ENCODE results near the gene TTC4.

TTC4 gene, protein sequence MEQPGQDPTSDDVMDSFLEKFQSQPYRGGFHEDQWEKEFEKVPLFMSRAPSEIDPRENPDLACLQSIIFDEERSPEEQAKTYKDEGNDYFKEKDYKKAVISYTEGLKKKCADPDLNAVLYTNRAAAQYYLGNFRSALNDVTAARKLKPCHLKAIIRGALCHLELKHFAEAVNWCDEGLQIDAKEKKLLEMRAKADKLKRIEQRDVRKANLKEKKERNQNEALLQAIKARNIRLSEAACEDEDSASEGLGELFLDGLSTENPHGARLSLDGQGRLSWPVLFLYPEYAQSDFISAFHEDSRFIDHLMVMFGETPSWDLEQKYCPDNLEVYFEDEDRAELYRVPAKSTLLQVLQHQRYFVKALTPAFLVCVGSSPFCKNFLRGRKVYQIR

DNA sequence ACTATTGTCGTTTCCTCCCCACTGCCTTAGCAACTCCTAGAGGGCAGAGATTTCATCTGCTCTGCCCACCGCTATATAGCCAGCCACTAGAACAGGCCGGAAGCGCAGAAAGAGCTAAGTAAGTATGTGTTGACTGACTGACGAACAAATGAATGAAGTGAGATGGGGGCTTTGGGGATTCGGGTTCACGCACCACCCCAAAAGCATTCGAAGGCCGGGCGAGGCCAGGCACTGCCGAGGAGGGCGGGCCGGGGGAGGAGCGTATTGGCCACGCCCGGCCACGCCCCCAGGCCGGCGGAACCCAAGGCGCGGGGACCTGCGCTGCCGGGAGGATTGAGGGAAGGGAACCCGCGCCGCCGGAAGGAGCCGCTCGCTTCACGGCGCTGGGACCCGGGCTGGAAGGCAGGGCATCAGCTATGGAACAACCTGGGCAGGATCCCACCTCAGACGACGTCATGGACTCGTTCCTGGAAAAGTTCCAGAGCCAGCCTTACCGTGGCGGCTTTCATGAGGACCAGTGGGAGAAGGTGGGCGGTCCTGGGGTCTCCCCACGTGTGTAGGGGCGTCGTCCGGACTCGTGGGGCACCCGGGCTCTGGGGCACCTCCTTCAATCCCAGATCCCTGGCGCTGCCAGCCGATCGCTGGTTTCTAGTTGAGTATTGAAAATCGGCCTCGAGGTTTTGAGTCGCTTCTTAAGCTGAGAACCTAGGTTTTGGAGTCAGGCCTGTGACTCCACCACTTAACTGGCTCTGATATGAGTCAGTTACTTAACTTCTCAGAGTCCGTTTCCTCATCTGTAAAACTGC, at the start of gene TTC4:
Gene TTC4, plus strand, starts transcription at position 369 of the 806 bp plus-strand sequence. Its CDS starts 48 bp downstream, at position 417.
- peak; percentile 79 to 88 for DNase-seq

DNA sequence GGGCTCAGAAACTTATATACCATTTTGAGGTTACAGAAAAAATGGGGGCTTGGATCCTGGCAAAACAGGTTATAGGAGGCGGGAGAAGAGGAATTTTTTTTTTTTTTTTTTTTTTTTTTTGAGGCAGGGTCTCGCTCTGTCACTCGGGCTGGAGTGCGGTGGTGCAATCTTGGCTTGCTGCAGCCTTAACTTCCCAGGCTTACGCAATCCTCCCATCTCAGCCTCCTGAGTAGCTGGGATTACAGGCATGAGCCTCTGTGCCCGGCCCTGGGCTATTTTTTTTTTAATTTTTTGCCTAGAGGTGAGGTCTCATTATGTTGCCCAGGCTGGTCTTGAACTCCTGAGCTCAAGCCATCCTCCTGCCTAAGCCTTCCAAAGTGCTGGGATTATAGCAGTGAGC, 49.3 kb upstream of the TTC4 start:
- no peak for DNase-seq

DNA sequence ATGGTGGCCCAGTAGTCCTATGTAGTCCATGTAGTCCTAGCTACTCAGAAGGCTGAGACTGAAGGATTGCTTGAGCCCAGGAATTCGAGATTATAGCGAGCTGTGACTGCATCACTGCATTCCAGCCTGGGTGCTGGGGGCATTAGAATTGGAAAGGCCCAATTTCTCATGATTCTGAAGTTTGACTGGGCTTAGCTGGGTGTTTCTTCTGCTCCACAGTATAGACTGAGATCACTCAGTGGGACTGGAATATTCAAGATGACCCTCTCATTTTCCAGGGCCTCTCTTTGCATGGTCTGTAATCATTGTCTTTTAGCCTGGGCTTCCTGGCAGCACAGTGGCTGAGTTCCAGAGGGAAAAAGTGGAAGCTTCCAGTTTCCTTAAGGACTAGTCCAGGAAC, 47.9 kb upstream of the TTC4 start:
- DNase-seq: no peak

DNA sequence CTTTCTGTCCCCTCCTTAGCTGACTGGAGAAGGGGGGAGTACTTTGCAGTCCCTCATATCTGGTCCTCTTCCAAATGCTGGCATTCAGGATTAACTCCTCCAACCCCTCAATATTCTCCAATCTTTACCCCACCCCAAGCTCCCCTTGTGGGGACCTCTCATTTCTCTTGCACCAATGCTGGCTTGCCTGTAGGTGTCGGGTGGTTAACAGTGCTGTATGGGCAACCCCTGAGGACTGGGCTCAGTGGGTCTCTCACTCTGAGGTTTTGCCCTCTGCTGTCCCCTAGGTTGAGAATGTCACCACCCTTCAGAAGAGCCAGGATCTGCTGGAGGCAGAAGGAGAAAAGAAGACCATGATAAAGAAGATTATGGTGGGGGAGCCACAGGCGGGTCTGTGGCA, 47.1 kb upstream of the TTC4 start:
- no peak for DNase-seq

DNA sequence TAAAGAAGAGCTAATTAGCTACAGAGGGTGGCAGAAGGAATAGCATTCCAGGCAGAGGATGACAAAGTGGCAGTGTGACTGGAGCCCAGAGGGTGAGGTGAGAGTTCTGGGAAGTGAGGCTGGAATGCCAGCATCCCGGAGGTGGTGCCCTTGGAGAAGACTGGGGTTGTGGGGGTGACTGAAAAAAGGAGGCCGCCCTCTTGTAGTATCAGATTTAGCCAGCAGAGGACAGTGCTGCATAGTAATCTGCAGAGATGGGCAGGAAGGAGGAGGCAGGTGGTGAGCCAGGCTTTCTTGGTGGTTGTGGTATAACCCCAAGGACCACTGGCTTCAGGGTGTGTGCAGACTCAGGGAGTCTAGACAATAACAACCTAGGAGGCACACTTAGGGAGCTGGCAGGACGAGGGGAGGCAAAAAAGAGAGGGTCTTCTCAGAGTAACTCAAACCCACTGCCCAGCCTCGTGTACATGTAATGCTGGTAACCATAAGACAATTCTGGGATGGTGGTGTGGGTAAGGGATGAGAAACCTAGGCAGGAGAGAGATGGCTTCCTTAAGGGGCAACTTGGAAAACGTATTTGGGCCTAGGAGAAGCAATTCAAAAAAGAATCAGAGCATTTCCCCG, 43.6 kb upstream of the TTC4 start:
- peak; percentile 74 to 76 for DNase-seq

DNA sequence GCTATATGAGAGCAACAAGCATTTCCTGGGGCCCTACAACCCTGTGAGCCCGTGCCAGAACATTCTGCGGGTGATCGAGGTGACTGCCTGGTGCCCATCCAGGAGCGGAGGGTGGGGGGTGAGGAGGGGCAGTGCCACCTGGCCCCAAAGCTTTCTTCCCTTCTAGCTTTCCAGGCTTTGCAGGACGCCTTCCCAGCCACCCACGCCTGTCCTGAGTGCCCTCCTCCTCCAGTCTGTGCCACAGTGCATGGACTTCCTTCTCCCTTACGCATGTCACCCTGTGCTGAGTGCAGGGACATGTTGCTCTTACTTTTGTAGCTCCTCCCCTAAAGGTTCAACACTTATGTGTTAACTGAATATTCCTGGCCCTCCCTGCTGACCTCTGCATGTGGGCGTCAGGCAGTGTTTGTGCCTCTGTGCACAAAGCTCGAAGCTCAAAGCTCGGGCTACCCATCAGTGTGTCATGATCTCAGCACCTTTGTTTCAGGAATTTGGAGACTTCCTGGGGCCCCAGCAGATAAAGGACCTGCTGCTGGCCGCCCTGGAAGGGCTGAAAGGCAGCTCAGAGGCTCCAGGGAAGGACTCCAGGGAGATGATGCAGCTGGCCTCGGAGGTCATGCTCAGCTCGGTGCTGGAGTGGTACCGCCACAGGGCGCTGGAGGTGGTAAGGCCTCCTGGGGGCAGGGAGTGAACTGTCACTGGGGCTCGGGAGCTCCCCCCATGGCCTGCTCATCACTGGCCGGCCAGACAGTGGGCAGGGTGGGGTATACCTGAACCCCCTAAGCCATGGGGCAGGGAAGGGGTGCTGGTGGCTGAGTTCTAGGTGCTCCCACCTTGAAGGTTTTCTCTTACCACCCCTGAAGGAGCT, 36.7 kb upstream of the TTC4 start:
- DNase-seq: no peak

DNA sequence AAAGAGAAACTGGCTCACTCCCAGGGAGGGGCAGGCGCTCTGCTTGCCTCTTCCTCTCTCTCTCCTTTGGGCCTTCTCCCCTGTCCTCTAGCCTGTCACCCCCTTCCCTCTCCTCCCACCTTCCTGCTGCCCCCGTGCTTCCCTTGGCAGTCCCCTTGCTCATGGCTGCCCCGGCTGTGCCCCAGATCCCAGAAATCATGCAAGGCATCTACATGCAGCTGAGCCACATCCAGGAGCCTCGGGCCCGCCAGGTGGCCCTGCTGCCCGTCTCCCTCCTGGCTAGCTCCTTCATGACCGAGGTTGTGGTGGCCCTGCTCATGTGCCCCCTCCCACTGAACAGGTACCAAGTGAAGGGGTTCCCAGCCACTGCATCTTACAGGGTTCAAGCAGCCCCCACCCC, 36.0 kb upstream of the TTC4 start:
- DNase-seq: no peak

DNA sequence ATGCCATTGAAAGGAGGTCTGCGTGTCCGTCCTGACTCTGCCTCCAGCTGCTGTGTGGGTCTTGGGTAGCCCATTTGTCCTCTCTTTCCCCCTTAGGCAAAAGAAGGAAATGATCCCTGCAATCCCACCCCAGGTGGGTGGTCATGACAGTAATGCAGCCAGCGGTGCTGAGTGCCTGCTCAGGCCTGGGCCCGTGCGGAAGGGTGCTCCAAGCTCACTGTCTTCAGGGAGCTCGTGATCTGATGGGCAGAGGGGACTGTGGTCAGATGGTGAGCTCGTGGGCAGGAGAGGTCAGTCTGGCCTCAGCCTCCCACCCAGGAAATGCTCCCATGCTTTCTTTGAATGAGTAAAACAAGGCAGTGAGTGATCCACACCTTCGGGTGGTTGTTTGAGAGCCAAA, 35.3 kb upstream of the TTC4 start:
- DNase-seq: no peak

DNA sequence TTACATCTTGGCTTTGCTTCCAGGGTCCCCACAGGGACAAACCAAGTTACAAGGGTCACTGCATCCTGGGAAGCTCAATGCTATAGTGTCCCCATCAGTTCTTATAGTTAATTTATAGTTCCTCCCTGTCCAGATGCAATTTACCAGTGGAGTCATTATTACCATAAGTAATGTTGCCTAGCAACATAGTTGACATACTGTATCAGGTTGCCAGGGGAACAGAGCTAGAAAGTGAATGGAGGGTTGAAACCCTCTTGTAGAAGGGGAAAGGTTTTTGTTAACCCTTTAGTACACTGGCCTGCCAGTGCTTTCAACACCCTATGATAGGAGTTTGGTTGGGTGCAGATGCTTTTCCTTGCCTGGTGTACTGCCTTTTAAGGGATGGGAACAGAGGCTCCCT, 34.3 kb upstream of the TTC4 start:
- no peak for DNase-seq

DNA sequence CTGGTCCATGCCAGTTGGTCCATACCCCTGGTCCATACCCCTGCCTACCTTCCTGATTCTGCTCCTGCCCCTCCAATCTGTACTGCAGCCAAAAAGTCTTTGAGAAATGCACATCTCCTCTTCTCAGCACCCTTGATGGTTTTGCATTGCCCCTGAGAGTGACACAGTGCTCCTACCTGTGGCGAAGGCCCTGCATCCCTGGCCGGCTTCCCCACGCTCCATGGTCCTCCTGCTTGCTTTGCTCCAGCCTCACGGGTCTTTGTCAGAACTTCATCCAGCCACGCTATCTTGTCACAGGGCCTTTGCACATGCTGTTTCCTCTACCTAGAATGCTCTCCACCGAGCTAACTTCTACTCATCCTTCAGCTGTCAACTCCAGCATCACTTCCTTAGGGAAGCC, 32.2 kb upstream of the TTC4 start:
- DNase-seq: no peak

DNA sequence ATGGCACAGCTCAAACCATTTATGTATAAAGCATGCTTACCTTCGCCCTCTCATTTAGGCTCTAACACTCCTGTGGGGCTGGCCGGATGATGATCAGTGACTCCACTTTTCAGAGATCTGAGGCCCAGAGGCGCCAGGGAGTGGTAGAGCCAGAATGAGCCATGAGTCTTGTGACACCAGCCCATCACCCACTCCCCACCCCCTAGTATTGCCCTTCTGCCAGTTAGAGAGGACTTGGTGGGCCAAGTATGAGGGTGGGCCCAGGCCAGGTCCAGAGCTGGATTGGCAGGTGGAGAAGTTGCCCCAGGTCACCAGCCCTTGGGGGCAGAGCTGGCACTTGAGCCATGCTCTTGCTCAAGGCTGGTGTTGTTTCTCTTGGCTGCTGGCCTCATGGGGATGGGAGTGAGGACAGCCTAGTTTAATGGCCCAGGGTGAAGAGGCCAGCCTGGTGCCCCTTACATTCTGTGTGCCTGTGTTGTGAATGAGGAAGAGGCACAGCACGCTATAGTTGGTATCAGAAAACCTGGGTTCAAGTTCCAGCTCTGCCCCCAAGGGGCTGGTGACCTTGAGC, 30.2 kb upstream of the TTC4 start:
- DNase-seq: no peak

DNA sequence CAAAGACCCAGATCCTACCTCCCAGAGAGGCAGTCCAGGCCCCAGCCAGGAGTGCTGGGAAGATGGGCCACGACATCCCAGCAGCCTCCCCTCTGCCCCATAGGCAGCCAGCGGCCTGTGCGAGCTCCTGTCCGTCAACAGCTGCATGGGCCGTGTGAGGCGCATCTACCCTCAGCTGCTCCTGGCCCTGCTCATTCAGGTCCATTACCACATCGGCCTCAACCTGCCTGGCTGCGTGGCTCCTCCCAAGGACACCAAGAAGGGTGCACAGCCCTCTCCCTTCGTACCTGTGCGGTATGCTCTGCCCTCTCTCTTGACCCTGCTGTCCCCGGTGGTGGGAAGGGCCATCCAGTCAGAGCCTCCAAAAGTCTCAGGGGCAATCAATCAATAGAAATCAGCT, 29.5 kb upstream of the TTC4 start:
- no peak for DNase-seq

DNA sequence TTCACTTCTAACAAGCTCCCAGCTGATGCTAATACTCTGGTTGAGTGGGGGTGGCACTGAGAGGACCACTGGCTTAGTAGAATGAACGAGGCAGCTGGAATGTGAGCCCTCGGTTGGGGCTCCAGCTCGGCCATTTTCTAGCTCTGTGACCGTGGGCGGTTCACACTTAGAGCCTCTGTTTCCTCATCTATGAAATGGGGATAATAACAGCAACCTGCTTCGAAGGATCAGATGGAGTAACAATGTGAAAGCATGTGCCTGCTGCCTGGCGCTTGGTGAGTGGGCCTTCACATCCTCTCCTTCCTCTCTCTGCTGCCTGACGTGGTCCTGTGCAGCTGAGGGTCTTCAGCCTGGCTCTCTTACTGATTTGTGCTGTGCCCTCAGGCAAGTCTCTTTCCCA, 20.9 kb upstream of the TTC4 start:
- no peak for DNase-seq

DNA sequence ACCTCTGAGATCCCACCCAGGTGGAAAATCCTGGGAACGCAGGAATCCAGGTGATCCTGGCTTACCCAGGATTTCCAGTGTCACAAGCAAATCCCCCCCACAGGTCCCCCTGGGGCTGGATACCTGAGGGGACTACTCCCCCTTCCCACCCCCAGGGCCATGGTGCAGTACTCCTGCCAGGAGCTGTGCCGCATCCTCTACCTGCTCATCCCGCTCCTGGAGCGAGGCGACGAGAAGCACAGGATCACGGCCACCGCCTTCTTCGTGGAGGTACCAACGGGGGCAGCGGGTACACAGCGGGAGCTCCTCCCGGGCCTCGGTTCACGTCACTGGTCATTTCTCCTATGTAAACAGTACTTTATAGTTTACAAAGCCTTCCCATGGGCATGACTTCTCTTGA, 20.4 kb upstream of the TTC4 start:
- no peak for DNase-seq

DNA sequence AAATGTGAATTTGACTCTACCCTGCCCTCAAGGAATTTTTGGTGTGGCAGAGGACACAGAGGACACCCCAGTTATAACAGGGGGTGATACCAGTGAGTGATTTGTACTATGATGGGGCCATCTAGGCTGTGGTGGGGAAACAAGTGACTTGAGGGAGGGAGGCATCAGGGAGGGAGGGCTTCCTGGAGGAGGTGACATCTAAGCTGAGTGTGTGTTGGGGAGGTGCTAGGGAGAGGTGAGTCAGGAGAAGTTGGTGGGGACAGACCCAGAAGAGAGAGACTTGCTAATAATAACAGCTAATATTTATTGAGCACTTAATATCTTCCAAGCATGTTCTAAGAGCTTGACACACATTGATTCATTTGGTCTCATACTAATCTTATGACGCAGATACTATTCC, 19.9 kb upstream of the TTC4 start:
- DNase-seq: no peak

DNA sequence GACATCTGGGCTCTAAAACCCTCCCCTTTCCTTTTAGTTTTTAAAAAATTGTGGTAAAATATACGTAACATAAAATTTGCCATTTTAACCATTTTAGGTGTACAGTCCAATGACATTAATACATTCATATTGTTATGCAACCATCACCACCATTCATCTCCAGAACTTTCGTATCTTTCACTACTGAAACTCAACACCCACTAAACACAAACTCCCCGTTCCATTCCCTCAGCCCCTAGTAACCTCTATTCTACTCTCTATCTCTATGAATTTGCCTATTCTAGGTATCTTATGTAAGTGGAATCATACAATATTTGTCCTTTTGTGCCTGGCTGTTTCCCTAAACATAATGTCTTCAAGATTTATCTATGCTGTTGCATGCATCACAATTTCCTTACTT, 19.4 kb upstream of the TTC4 start:
- no peak for DNase-seq

DNA sequence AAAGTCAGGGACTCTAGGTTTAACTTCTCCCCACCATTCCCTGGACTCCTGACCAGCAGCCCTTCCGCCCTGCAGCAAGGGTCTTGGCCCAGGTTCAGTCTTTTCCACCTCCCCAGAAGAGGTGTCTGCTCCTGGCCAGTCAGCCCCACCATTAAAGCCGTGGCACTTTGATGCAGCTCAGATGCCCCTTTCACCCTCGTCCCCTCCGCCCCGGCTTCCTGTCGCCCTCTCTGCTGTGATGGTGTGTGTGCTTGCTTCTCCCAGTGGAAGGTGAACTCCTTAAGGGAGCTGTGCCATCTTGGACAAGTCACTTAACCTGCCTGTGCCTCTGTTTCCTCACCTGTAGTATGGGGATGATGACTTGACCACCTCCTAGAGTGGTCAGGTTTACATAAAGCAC, 17.8 kb upstream of the TTC4 start:
- DNase-seq: no peak

DNA sequence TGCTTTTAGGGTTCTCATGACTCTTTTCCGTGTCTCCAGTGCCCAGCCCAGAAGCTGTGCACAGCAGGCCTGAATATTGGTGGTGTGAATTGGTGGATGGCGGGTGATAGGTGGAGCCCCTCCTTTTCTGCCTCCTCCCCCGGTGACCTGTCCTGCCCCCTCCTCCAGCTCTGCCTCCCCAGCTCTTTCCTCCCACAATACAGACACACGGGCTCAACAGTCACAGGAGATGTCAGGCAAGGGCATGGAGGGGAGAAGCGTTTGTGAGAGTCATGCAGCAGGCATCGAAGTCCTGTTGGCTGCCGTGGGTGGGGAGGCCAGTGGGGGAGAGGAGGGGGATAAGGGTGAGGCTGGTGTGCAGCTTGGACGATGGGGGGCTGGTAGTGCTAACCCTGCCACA, 17.3 kb upstream of the TTC4 start:
- no peak for DNase-seq

DNA sequence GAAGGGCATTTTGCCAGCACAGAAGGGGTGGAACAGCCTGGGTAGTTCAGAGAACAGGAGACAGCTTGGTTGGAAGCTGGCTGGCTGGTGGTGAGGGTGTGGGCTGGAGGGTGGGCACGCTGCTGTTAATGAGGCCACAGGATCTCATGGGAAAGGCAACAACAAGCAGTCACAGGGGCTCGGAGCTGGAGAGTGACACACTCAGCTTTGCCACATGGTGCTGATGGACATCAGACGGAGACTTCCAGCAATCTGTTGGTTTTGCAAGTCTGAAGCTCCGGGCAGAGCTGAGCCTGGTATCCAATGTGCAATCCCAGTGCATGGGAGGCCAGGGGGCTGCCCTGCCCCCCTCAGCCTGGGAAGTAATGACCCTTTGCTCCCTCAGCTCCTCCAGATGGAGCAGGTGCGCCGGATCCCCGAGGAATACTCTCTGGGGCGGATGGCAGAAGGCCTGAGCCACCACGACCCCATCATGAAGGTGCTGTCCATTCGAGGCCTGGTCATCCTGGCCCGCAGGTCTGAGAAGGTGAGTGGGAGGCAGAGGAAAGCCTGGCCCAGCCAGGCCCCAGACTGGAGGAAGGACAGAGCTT, 15.6 kb upstream of the TTC4 start:
- no peak for DNase-seq

DNA sequence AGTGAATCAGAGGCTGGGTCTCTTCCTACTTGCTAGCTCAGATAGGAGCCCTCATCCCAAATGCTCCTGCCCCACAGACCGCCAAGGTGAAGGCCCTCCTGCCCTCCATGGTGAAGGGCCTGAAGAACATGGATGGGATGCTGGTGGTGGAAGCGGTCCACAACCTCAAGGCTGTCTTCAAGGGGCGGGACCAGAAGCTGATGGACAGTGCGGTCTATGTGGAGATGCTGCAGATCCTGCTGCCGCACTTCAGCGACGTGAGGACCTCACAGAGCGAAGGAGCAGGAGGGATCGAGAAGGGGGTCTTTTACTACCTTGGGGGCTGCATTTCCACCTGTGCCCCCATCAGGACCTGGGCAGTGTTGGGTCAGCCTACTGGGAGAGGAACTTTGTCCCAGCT, 14.6 kb upstream of the TTC4 start:
- DNase-seq: no peak

DNA sequence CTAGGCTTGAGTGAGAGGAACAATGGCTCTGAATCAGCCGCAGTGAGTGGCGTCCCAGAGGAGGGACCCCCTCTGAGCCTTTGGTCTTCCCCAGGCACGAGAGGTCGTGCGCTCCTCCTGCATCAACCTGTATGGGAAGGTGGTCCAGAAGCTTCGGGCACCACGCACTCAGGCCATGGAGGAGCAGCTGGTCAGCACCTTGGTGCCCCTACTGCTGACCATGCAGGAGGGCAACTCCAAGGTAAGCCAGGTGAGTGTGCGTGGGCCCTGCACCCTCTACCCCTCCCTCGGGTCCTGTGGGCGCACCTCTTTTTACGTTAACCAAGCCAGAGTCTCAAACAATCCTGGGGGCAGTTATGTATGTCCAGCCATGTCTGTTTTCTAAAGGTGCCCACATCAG, 13.7 kb upstream of the TTC4 start:
- no peak for DNase-seq

DNA sequence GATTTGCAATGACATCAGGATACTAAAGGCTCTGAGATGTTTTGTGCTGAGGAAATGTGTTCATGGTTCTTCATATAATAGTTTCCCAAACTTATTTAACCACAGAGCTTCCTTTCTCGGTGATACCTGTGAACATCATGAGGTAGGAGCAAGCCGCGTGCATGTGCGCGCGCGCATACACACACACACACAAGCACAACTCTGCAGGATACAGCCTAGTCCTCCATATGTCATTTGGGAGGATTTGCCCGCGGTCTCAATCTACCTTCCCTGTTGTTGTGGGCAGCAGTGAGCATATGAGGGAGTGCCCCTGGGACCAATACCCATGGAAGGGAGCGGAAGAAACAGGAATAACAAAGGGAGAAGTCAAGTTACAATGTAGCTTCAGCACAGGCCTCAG, 12.2 kb upstream of the TTC4 start:
- no peak for DNase-seq
